CD4-positive, alpha-beta T cell (primary cell): ENCODE results near the gene FOXL2. TPM values are rescaled to one million over a fixed set of nuclear protein-coding genes. Genes with fewer than 3 reads are reported as not detected.

Experiments used
- ATAC-seq: fragments of 200-7000 bp; cut with Tn5 transposase; one replicate; pipeline ENCODE4 v1.10.0; 2022; ENCODE audit warnings: mild to moderate bottlenecking; ENCODE audit not compliant: poor library complexity
- CTCF ChIA-PET: fragments of 350-600 bp; sonication (Branson Sonifier 250); formaldehyde crosslinking; loops from one replicate; lab custom pipeline; 2021; ENCODE audit warnings: antibody characterized with exemption, inconsistent platforms; lab: Charles Lee
- POLR2A ChIA-PET: fragments of 350-600 bp; sonication (Branson Sonifier 250); formaldehyde crosslinking; loops from one replicate; lab custom pipeline; 2021; ENCODE audit warnings: antibody characterized with exemption, inconsistent platforms; lab: Charles Lee
- DNase-seq, 14 experiments: peaks; one replicate each; pipeline ENCODE4 v3.0.0-alpha.2; 2013 to 2020; ENCODE audit warnings: mixed read lengths in 2 of 14
- H3K27ac ChIP-seq, 2 donors: one replicate each; pipeline versions ENCODE4 v1.5.1 to v1.7.0; 2013; ENCODE audit warnings: low read length in 2 of 2, low read depth in 1 of 2, mild to moderate bottlenecking in 1 of 2
- H3K27me3 ChIP-seq, 2 experiments: 1 replicate in 1 of 2; 2 replicates in 1 of 2; pipeline versions ENCODE4 v1.6.1 to v1.7.0; 2013; ENCODE audit warnings: low read length in 2 of 2, control low read depth in 1 of 2, mild to moderate bottlenecking in 1 of 2, moderate library complexity in 1 of 2; ENCODE audit not compliant: insufficient read depth in 2 of 2, control insufficient read depth in 1 of 2
- H3K36me3 ChIP-seq: one replicate; pipeline ENCODE4 v1.6.1; 2013; ENCODE audit warnings: low read length, control low read depth; ENCODE audit not compliant: insufficient read depth
- H3K4me1 ChIP-seq: one replicate; pipeline ENCODE4 v1.6.1; 2013; ENCODE audit warnings: low read length, control low read depth; ENCODE audit not compliant: insufficient read depth
- H3K4me3 ChIP-seq: one replicate; pipeline ENCODE4 v1.5.1; 2013; ENCODE audit warnings: mild to moderate bottlenecking, low read length, moderate library complexity
- H3K9me3 ChIP-seq, 2 experiments: 1 replicate in 1 of 2; 2 replicates in 1 of 2; pipeline versions ENCODE4 v1.6.1 to v1.7.0; 2013; ENCODE audit warnings: low read length in 2 of 2, mild to moderate bottlenecking in 2 of 2, control low read depth in 1 of 2, moderate library complexity in 1 of 2; ENCODE audit not compliant: control insufficient read depth in 1 of 2, insufficient read depth in 1 of 2
- H3K27ac Mint-ChIP-seq: one replicate; pipeline ENCODE4 v1.8.0; 2020; ENCODE audit warnings: mixed read lengths
- H3K27me3 Mint-ChIP-seq: one replicate; pipeline ENCODE4 v1.8.0; 2021; ENCODE audit warnings: mixed read lengths
- H3K36me3 Mint-ChIP-seq: one replicate; pipeline ENCODE4 v1.8.0; 2021; ENCODE audit warnings: low read depth, mixed read lengths
- H3K4me1 Mint-ChIP-seq: one replicate; pipeline ENCODE4 v1.8.0; 2021; ENCODE audit warnings: low read depth, mixed read lengths
- H3K4me3 Mint-ChIP-seq: one replicate; pipeline ENCODE4 v1.8.0; 2020; ENCODE audit warnings: mild to moderate bottlenecking, mixed read lengths
- H3K9me3 Mint-ChIP-seq: one replicate; pipeline ENCODE4 v1.8.0; 2020; ENCODE audit warnings: mixed read lengths
- CTCF ChIP-seq: fragments of 200-600 bp; IDR thresholded peaks from one replicate; pipeline ENCODE4 v1.8.0; 2022; ENCODE audit warnings: antibody characterized with exemption, mild to moderate bottlenecking
- intact Hi-C, 2 experiments: fragments of 100-400 bp; cut with DNase I in 1 of 2; cut with micrococcal nuclease in 1 of 2; formaldehyde crosslinking; loops; one replicate each; pipeline versions ENCODE4 v1.15.1 to v1.9.0; 2023 to 2025; cut with DNase I, micrococcal nuclease
- total RNA-seq, 174 experiments: library from RNA in 2 of 174; stranded (reverse) in 2 of 174; gene quantifications; one replicate each; pipeline ENCODE4 v1.2.3 and lab custom pipeline; 2021 to 2026

FOXL2 gene
- total RNA-seq, 2 experiments from 2014 or later, result not detected

GRCh38 chr3:138898301-138898700, 48.6 kb downstream of the FOXL2 start:
- intact Hi-C loops, result no loop called here
- H3K36me3 Mint-ChIP-seq, result no peaks in the 10 kb centered on the region
- Histone ChIP-seq H3K27ac (no peak overlapping the region), H3K9me3 (no peaks in the 10 kb centered on the region), H3K4me3 (no peak overlapping the region), H3K27me3 (no peaks in the 10 kb centered on the region), H3K4me1 (no peaks in the 10 kb centered on the region), H3K36me3 (no peaks in the 10 kb centered on the region)
- no peak for TF ChIP-seq CTCF
- no peaks in the 10 kb centered on the region for H3K9me3 Mint-ChIP-seq
- DNase-seq (no peak), ATAC-seq (no peak)
- CTCF ChIA-PET, result no interaction called here
- no peak overlapping the region for H3K27ac Mint-ChIP-seq
- POLR2A ChIA-PET, result no interaction called here
- H3K4me3 Mint-ChIP-seq, result no peak overlapping the region
- H3K27me3 Mint-ChIP-seq, result no peaks in the 10 kb centered on the region
- no peaks in the 10 kb centered on the region for H3K4me1 Mint-ChIP-seq

Other genes starting within 250 kb of the FOXL2 start
- gene PIK3CB, start 112.2 kb downstream of the FOXL2 start, total RNA-seq, result 10 to 100 TPM; 23.0 to 26.4 TPM
- gene FOXL2NB, start 80 bp upstream of the FOXL2 start, total RNA-seq, result not detected
- not detected for gene PRR23A, start 59.1 kb upstream of the FOXL2 start, total RNA-seq
- not detected for gene PRR23B, start 73.8 kb upstream of the FOXL2 start, total RNA-seq
- not detected for gene PRR23C, start 97.8 kb upstream of the FOXL2 start, total RNA-seq